ENCODE data around the gene MUC13.

DNA sequence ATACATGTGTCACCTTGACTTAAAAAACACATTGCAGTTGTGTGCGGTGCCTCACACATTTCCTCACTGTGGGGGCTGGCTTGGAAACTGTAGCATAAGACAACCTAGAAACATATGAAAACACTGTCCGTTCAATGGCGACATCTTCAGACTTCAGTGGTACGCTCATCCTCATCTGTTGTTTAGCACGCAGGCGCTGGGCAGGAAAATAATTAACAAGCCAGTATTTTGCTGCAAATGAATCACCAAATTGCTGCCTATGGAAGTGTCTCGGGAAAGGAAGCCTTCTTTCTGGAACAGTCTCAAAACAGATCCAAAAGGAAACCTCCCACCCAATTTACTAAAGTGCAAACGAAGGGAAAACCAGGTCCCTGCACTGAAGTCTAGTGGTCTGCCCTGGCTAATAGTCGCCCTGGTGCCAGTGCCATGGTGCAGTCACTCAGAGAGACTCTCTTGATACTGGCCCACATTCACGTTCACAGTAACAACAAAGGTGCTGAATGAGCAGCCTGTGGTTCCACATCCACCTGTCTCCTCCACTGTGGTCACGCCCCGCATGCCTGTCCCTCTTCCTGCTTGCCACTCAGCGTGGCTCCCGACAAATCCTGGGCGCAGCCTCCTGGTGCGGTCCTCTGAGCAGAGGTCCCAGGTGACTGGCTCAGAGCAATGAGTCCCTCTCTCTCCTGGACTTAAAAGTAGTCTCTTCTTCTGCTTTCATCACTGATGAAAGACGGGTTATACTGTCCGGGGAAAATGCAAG, 35.6 kb upstream of the MUC13 start:
- TF ChIP-seq HDGF (IDR thresholded peaks at IDR 0.05; ENCODE audit: borderline replicate concordance) (no peak), L3MBTL2 (conservative IDR thresholded peaks at IDR 0.05) (no peak), ARNT (IDR thresholded peaks at IDR 0.05) (no peak), SP1 (IDR thresholded peaks at IDR 0.05) (no peak), TARDBP (IDR thresholded peaks at IDR 0.05) (no peak), LEF1 (IDR thresholded peaks at IDR 0.05; ENCODE audit: borderline replicate concordance) (no peak), SUZ12 (IDR thresholded peaks at IDR 0.05) (no peak), FOXM1 (IDR thresholded peaks at IDR 0.05; ENCODE audit: borderline replicate concordance) (no peak), ZNF384 (IDR thresholded peaks at IDR 0.05) (no peak), ELF4 (IDR thresholded peaks at IDR 0.05) (no peak), BHLHE40 (IDR thresholded peaks at IDR 0.05; ENCODE audit: borderline replicate concordance) (no peak)
- TF ChIP-seq, protein P1, sequence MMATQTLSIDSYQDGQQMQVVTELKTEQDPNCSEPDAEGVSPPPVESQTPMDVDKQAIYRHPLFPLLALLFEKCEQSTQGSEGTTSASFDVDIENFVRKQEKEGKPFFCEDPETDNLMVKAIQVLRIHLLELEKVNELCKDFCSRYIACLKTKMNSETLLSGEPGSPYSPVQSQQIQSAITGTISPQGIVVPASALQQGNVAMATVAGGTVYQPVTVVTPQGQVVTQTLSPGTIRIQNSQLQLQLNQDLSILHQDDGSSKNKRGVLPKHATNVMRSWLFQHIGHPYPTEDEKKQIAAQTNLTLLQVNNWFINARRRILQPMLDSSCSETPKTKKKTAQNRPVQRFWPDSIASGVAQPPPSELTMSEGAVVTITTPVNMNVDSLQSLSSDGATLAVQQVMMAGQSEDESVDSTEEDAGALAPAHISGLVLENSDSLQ (IDR thresholded peaks at IDR 0.05), result no peak

All from HEK293T (cell line).